A549 (cell line): Measurements from ENCODE around the gene DCHS2.

Experiments used
- BHLHE40 ChIP-seq: IDR thresholded peaks from 2 replicates; pipeline ENCODE4 v1.6.1; 2012; ENCODE audit warnings: low read depth, low read length, inconsistent platforms
- EP300 ChIP-seq, 2 experiments: fragments of >200 bp; sonication (Bioruptor Twin); formaldehyde crosslinking; IDR thresholded peaks; 2 replicates in 1 of 2; 3 replicates in 1 of 2; pipeline ENCODE4 v1.6.1; 2016 to 2017
- ESRRA ChIP-seq: fragments of 150-350 bp; IDR thresholded peaks from 2 replicates; pipeline ENCODE4 v1.6.1; 2014; ENCODE audit warnings: mild to moderate bottlenecking, low read length, borderline replicate concordance
- GATA3 ChIP-seq: IDR thresholded peaks from 2 replicates; pipeline ENCODE4 v1.6.1; 2012; ENCODE audit warnings: borderline replicate concordance
- JUN ChIP-seq, 2 experiments: fragments of >200 bp; sonication (Bioruptor Twin); formaldehyde crosslinking; IDR thresholded peaks; 2 replicates in 1 of 2; 3 replicates in 1 of 2; pipeline ENCODE4 v1.6.1; 2016 to 2017
- MAFK ChIP-seq: fragments of 450-650 bp; IDR thresholded peaks from 2 replicates; pipeline ENCODE4 v1.6.1; 2014; ENCODE audit not compliant: partially characterized antibody
- NR3C1 ChIP-seq: fragments of >200 bp; sonication (Bioruptor Twin); formaldehyde crosslinking; IDR thresholded peaks from 3 replicates; pipeline ENCODE4 v1.6.1; 2017
- RCOR1 ChIP-seq: fragments of 150-350 bp; IDR thresholded peaks from 2 replicates; pipeline ENCODE4 v1.6.1; 2014; ENCODE audit warnings: antibody characterized with exemption, low read length, low read depth
- TF ChIP-seq, protein P1 (sequence below): fragments of 200-600 bp; sonication (generic); IDR thresholded peaks from 2 replicates; pipeline ENCODE4 v1.6.1; 2016; ENCODE audit warnings: antibody characterized with exemption, mild to moderate bottlenecking, moderate library complexity
- TF ChIP-seq, protein P2 (sequence below): fragments of >200 bp; sonication (Bioruptor Twin); formaldehyde crosslinking; IDR thresholded peaks from 3 replicates; pipeline ENCODE4 v1.5.1; 2016
- TF ChIP-seq, protein P3 (sequence below): IDR thresholded peaks from 2 replicates; pipeline ENCODE4 v1.6.1; 2012

DNA sequence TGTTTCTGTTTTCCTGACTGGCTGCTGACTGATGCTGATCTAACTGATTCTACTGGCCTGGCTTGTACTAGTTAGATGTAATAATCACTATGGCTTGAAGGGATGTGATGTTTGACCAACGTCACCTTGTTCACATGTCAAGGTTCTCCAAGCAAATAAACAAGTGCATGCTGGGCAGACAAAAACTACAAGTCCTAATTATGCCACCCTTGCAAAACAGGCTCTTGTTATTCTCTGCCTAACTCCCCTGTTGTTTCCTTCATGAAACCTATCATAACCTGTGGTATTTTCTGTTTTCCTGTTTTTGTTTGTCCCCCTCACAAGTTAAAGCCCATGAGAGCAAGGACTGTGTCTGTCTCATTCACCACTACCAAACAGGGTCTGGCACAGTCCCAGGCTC lies 146.2 kb downstream of the DCHS2 start:
- no peak for TF ChIP-seq GATA3
- TF ChIP-seq, protein P1, sequence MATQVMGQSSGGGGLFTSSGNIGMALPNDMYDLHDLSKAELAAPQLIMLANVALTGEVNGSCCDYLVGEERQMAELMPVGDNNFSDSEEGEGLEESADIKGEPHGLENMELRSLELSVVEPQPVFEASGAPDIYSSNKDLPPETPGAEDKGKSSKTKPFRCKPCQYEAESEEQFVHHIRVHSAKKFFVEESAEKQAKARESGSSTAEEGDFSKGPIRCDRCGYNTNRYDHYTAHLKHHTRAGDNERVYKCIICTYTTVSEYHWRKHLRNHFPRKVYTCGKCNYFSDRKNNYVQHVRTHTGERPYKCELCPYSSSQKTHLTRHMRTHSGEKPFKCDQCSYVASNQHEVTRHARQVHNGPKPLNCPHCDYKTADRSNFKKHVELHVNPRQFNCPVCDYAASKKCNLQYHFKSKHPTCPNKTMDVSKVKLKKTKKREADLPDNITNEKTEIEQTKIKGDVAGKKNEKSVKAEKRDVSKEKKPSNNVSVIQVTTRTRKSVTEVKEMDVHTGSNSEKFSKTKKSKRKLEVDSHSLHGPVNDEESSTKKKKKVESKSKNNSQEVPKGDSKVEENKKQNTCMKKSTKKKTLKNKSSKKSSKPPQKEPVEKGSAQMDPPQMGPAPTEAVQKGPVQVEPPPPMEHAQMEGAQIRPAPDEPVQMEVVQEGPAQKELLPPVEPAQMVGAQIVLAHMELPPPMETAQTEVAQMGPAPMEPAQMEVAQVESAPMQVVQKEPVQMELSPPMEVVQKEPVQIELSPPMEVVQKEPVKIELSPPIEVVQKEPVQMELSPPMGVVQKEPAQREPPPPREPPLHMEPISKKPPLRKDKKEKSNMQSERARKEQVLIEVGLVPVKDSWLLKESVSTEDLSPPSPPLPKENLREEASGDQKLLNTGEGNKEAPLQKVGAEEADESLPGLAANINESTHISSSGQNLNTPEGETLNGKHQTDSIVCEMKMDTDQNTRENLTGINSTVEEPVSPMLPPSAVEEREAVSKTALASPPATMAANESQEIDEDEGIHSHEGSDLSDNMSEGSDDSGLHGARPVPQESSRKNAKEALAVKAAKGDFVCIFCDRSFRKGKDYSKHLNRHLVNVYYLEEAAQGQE = no peak
- no peak for TF ChIP-seq EP300 (IDR thresholded peaks at IDR 0.05)
- TF ChIP-seq, protein P2, sequence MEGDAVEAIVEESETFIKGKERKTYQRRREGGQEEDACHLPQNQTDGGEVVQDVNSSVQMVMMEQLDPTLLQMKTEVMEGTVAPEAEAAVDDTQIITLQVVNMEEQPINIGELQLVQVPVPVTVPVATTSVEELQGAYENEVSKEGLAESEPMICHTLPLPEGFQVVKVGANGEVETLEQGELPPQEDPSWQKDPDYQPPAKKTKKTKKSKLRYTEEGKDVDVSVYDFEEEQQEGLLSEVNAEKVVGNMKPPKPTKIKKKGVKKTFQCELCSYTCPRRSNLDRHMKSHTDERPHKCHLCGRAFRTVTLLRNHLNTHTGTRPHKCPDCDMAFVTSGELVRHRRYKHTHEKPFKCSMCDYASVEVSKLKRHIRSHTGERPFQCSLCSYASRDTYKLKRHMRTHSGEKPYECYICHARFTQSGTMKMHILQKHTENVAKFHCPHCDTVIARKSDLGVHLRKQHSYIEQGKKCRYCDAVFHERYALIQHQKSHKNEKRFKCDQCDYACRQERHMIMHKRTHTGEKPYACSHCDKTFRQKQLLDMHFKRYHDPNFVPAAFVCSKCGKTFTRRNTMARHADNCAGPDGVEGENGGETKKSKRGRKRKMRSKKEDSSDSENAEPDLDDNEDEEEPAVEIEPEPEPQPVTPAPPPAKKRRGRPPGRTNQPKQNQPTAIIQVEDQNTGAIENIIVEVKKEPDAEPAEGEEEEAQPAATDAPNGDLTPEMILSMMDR = no peak
- TF ChIP-seq ESRRA = no peak
- TF ChIP-seq, protein P3, sequence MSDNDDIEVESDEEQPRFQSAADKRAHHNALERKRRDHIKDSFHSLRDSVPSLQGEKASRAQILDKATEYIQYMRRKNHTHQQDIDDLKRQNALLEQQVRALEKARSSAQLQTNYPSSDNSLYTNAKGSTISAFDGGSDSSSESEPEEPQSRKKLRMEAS = no peak
- TF ChIP-seq MAFK = no peak
- no peak for TF ChIP-seq NR3C1
- TF ChIP-seq BHLHE40 = no peak
- no peak for TF ChIP-seq JUN (IDR thresholded peaks at IDR 0.05)
- no peak for TF ChIP-seq RCOR1
